ENCODE results near the gene DHRS2. TPM values are rescaled to one million over a fixed set of nuclear protein-coding genes. Genes with fewer than 3 reads are reported as not detected.

DHRS2 gene
- polyA plus RNA-seq, 1 donor (not counting 4 experiments of a cell fraction or from before 2014, with no cell fraction given) = 0.14 TPM

DNA sequence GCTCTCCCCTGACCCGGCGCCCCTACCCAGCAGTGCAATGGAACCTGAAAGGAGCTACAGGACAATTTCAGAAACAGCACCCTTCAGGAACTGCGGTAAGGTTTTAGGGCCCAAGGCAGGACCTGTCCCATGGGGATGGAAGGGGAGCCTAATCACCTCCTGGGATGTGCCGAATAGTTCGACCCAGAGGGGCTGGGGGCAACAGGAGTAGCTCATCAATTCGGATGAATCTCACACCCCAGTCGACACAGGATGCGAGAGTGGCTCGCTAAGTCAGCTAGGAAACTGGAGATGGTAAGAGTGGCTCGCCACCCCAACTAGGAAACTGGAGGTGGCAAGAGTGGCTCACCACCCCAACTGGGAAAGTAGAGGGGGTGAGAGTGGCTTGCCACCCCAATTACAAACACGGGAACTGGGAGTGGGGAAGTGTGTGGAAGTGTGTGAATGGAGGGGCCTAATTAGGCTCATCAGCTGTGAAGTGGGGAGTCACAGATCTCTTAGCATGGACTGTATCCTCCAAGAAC, 57.1 kb downstream of the DHRS2 start:
- FAIRE-seq = no peak
- dilution Hi-C loops (cut with MboI; ENCODE audit: extremely low pct_ligation_motif_present, low sequenced_read_pairs) = no loop called here
- TF ChIP-seq, protein P1, sequence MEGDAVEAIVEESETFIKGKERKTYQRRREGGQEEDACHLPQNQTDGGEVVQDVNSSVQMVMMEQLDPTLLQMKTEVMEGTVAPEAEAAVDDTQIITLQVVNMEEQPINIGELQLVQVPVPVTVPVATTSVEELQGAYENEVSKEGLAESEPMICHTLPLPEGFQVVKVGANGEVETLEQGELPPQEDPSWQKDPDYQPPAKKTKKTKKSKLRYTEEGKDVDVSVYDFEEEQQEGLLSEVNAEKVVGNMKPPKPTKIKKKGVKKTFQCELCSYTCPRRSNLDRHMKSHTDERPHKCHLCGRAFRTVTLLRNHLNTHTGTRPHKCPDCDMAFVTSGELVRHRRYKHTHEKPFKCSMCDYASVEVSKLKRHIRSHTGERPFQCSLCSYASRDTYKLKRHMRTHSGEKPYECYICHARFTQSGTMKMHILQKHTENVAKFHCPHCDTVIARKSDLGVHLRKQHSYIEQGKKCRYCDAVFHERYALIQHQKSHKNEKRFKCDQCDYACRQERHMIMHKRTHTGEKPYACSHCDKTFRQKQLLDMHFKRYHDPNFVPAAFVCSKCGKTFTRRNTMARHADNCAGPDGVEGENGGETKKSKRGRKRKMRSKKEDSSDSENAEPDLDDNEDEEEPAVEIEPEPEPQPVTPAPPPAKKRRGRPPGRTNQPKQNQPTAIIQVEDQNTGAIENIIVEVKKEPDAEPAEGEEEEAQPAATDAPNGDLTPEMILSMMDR (optimal IDR thresholded peaks at IDR 0.05 in 1 of 3, IDR thresholded peaks at IDR 0.05 in 1 of 3, conservative IDR thresholded peaks at IDR 0.05 in 1 of 3; ENCODE audit: extremely low read depth in 1 of 3, insufficient read depth in 2 of 3, low read length in 3 of 3) = no peak
- no peak for TF ChIP-seq EZH2 (IDR thresholded peaks at IDR 0.05; ENCODE audit: low read length)

DNA sequence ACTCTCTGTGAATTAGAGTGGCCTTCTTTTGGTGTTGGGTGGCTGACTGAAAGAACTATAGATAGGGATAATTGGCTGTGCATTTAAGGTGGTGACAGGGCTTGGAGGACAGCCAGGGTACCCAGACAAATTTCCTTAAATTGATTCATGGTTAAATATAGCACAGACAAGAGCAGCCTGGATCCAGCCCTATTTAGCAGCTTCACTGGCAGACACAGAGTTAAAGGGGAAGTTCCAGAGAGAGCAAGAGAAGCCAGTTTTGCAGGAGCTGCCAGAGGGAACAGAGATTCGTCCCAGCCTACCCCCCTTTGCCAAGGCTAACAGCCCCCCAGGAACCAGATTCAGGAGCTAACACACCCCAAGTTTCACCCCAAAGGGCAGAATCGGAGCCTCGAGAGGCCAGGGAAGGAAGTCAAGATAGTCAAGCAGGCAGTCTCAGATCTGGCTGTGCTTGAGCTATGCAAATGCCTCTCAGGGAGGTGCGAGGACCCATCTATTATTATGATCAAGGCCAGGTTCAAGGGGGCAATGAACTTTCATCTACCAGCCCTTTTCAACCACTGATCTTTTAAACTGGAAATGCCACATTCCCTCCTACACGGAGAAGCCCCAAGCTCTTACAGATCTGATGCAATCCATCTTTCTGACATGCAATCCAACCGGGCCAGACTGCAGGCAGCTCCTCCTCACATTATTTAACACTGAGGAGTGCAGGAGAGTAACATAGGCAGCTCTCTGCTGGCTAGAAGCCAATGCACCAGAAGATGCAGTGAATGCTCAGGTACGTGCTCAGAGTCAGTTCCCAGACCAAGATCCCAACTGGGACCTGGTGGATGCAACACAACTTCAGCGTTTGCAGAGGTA, 58.2 kb downstream of the DHRS2 start:
- Histone ChIP-seq H3K79me2 (ENCODE audit: control insufficient read depth, insufficient read depth, low read length) (no peaks in the 10 kb centered on the region), H3K27ac (ENCODE audit: control insufficient read depth, insufficient read depth, low read length) (no peak overlapping the region), H3K4me2 (ENCODE audit: control insufficient read depth, extremely low read depth, insufficient read depth, low read depth, low read length) (peak overlapping the region; percentile 17), H3K27me3 (ENCODE audit: control insufficient read depth, extremely low read depth, insufficient read depth, low read length) (peaks cover 18% of the 10 kb centered on the region), H2AFZ (ENCODE audit: control insufficient read depth, low read length) (no peak overlapping the region), H3K4me1 (ENCODE audit: control insufficient read depth, extremely low read depth, insufficient read depth, low read length) (peaks cover 2% of the 10 kb centered on the region), H4K20me1 (ENCODE audit: control insufficient read depth, extremely low read depth, insufficient read depth, low read length) (no peaks in the 10 kb centered on the region), H3K9me3 (ENCODE audit: control insufficient read depth, low read depth, low read length) (no peaks in the 10 kb centered on the region), H3K4me3 (ENCODE audit: control insufficient read depth in 2 of 3, extremely low read depth in 1 of 3, insufficient read depth in 2 of 3, low read depth in 1 of 3, low read length in 3 of 3) (no peak overlapping the region), H3K9me1 (ENCODE audit: control insufficient read depth, extremely low read depth, insufficient read depth, low read length) (no peaks in the 10 kb centered on the region), H3K36me3 (ENCODE audit: control insufficient read depth in 2 of 2, extremely low read depth in 1 of 2, insufficient read depth in 2 of 2, low read length in 2 of 2) (no peaks in the 10 kb centered on the region), H3K9ac (ENCODE audit: control insufficient read depth, extremely low read depth, insufficient read depth, low read length) (no peak overlapping the region)
- DNase-seq (ENCODE audit: low read depth, low spot score) = no peak
- dilution Hi-C loops (cut with MboI; ENCODE audit: extremely low pct_ligation_motif_present, low sequenced_read_pairs) = no loop called here
- TF ChIP-seq, protein P1 (optimal IDR thresholded peaks at IDR 0.05 in 1 of 3, IDR thresholded peaks at IDR 0.05 in 1 of 3, conservative IDR thresholded peaks at IDR 0.05 in 1 of 3; ENCODE audit: extremely low read depth in 1 of 3, insufficient read depth in 2 of 3, low read length in 3 of 3) = no peak
- no peak for TF ChIP-seq EZH2 (IDR thresholded peaks at IDR 0.05; ENCODE audit: low read length)
- no peak for FAIRE-seq

More for the DNA sequence above, 57.1 kb downstream of the DHRS2 start:
- no peaks in the 10 kb centered on the region for H3K36me3 ChIP-seq (ENCODE audit: control insufficient read depth in 2 of 2, extremely low read depth in 1 of 2, insufficient read depth in 2 of 2, low read length in 2 of 2)
- no peaks in the 10 kb centered on the region for H3K79me2 ChIP-seq (ENCODE audit: control insufficient read depth, insufficient read depth, low read length)
- no peaks in the 10 kb centered on the region for H3K9me3 ChIP-seq (ENCODE audit: control insufficient read depth, low read depth, low read length)
- H3K9ac ChIP-seq (ENCODE audit: control insufficient read depth, extremely low read depth, insufficient read depth, low read length) = no peak overlapping the region
- DNase-seq (ENCODE audit: low read depth, low spot score) = no peak
- peaks cover 2% of the 10 kb centered on the region for H3K4me1 ChIP-seq (ENCODE audit: control insufficient read depth, extremely low read depth, insufficient read depth, low read length)
- peaks cover 18% of the 10 kb centered on the region for H3K27me3 ChIP-seq (ENCODE audit: control insufficient read depth, extremely low read depth, insufficient read depth, low read length)
- no peaks in the 10 kb centered on the region for H4K20me1 ChIP-seq (ENCODE audit: control insufficient read depth, extremely low read depth, insufficient read depth, low read length)
- no peaks in the 10 kb centered on the region for H3K9me1 ChIP-seq (ENCODE audit: control insufficient read depth, extremely low read depth, insufficient read depth, low read length)
- H3K4me2 ChIP-seq (ENCODE audit: control insufficient read depth, extremely low read depth, insufficient read depth, low read depth, low read length) = no peak overlapping the region
- H3K27ac ChIP-seq (ENCODE audit: control insufficient read depth, insufficient read depth, low read length) = no peak overlapping the region
- H3K4me3 ChIP-seq (ENCODE audit: control insufficient read depth in 2 of 3, extremely low read depth in 1 of 3, insufficient read depth in 2 of 3, low read depth in 1 of 3, low read length in 3 of 3) = no peak overlapping the region
- no peak overlapping the region for H2AFZ ChIP-seq (ENCODE audit: control insufficient read depth, low read length)

Other genes starting within 250 kb of the DHRS2 start
- not detected in 3 replicates for gene MYH6, start 228.1 kb upstream of the DHRS2 start, polyA plus RNA-seq
- not detected in 3 replicates for gene MYH7, start 200.7 kb upstream of the DHRS2 start, polyA plus RNA-seq
- gene NGDN, start 166.7 kb upstream of the DHRS2 start, polyA plus RNA-seq = 42.3 to 58.7 TPM (median 50.6 TPM) in 3 replicates
- 0.08 to 0.22 TPM (median 0.18 TPM) in 3 replicates for gene ZFHX2, start 84.6 kb upstream of the DHRS2 start, polyA plus RNA-seq
- 3.2 to 4.3 TPM (median 4.3 TPM) in 3 replicates for gene THTPA, start 80.1 kb upstream of the DHRS2 start, polyA plus RNA-seq
- gene AP1G2, start 68.6 kb upstream of the DHRS2 start, polyA plus RNA-seq = 119 to 230 TPM (median 128 TPM) in 3 replicates
- gene JPH4, start 57.6 kb upstream of the DHRS2 start, polyA plus RNA-seq = 0.01 to 0.04 TPM (median 0.03 TPM) in 3 replicates

Measured in keratinocyte (primary cell).